GOT3 (cell line): ENCODE measurements around the gene RNF182.
"Not testable (repeated sequence)": the region's sequence is repeated elsewhere in the genome, so short reads cannot be mapped to it uniquely, and the experiment has no call there.

Experiments used
- DNase-seq: peaks from one replicate; lab custom pipeline; 2025; ENCODE audit warnings: mixed read lengths; lab: John Stamatoyannopoulos, UW

The RNF182 gene, protein sequence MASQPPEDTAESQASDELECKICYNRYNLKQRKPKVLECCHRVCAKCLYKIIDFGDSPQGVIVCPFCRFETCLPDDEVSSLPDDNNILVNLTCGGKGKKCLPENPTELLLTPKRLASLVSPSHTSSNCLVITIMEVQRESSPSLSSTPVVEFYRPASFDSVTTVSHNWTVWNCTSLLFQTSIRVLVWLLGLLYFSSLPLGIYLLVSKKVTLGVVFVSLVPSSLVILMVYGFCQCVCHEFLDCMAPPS

DNA sequence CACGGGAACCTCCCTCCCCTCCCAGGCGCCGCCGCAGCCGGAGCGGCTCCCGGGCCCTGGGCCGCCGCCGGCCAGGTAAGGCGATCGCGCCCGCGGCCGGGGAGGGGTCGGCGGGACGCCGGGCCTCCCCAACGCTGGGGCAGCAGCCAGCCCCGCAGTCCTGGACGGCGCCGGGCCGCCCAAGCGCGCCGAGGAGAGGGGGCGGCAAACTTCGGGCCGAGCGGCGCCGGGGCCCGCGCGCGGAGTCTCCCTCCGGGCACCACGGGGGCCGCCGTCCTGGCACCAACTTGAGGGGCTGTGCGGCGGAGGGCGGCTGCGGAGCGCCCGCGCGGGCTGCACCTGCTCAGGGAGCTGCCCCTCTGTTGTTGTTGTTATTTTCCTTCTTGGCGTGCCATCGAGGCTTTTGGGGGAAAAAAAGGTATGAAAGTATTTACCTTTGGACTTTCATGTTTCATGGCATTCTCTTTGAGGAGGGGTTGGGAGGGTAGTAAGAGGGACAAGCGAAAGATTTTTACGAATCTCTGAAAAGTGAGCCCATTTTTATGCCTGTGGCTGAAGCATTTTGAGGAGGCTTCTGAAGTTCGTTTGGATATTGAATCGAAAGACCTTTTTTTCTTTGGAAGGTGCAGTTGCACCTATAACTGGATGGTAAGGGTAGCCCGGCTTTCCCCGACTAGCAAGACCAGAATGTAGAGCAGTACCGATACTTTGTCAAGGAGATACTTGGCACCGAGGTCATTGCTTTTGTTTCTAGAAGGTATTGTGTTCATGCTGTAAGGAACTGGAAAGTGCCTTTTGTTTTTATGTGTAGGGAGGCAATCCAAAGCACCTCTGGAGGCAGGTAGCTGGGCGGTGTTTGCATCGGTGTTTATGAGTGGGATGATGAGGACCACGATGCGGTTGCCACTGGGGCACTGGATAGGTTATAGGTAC lies at the start of gene RNF182:
Gene RNF182, plus strand, starts transcription at position 4 of the 933 bp plus-strand sequence. CDS start 52,168 bp downstream, outside the sequence.
- DNase-seq, result no peak

DNA sequence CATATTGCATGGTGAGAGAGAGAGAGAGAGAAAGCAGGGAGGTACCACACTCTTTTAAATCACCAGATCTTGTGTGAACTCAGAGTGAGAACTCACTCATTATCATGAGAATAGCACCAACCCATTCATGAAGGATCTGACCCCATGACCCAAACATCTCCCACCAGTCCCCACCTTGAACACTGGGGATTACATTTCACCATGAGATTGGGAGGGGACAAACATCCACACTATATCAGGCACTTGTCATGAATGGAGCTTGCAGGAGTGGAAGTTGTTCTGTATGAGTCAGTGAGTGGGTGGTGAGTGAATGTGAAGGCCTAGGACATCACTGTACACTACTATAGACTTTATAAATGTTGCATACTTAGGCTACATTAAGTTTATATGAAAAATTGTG lies 47.7 kb upstream of the RNF182 start:
- DNase-seq, result no peak

DNA sequence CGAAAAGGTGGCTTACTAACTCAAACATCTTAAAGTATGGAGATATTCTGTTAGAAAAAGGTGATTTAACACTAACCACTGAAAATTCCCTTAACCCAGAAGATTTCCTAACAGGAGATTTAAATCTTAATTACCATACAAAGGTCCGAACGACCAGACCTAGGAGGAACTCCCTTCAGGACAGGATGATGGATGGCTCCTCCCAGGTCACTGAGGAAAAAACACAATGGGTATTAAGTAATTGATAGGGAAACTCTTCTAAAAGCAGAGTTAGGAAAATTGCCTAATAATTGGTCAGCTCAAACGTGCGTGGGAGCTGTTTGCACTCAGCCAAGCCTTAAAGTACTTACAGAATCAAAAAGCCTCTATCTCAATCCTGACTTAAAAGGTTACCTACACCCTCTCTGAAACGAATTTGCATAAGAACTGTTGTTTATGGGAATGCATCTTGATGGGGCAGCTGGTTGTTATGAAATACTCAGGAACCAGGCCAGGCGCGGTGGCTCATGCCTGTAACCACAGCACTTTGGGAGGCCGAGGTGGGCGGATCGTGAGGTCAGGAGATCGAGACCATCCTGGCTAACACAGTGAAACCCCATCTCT lies 44.6 kb upstream of the RNF182 start:
- not testable (repeated sequence) for DNase-seq

DNA sequence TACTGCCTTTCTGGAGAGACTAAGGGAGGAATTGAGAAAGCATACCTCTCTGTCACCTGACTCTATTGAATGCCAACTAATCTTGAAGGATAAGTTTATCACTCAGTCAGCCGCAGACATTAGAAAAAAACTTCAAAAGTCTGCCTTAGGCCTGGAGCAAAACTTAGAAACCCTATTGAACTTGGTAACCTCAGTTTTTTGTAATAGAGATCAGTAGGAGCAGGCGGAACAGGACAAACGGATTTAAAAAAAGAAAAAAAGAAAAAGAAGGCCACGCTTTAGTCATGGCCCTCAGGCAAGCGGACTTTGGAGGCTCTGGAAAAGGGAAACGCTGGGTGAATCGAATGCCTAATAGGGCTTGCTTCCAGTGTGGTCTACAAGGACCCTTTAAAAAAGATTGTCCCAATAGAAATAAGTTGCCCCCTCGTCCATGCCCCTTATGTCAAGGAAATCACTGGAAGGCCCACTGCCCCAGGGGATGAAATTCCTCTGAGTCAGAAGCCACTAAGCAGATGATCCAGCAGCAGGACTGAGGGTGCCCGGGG lies 43.1 kb upstream of the RNF182 start:
- no peak for DNase-seq

DNA sequence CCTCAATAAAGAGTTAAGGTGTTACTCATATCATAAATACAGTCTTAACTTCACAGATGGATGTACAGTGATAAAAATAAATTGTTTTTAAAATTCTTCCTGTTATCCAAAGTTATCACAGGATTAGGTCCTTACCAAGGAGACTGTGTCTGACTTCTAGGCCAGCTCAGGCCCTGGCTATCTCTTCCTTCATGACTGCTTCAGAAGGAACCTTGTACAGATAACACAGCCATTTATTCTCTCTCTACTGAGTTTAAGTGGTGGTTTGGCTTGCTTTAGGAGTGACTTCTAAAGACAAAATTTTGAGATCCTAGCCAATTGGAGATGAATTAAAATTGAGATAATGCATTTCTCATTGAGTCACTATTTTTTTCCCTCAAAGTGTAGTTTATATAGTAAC lies 40.8 kb upstream of the RNF182 start:
- DNase-seq, result no peak

DNA sequence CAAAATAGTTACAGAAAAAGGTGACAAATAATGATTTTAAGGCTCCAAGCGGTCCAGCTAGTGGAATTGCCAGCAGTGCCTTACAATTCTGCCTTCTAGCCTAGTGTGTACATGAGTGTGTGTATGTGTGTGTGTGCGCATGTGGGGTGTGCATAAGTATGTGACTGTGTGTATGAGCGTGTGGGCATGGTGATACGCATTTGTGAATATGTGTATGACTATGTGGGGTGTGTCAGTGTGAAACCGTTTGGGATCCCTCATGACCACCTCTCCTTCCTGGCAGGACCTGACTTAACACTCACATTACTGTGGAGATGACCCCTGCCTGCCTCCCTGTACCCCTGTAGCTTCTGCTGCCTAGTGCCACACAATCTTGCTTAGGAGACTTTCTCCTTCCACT lies 40.4 kb upstream of the RNF182 start:
- no peak for DNase-seq

DNA sequence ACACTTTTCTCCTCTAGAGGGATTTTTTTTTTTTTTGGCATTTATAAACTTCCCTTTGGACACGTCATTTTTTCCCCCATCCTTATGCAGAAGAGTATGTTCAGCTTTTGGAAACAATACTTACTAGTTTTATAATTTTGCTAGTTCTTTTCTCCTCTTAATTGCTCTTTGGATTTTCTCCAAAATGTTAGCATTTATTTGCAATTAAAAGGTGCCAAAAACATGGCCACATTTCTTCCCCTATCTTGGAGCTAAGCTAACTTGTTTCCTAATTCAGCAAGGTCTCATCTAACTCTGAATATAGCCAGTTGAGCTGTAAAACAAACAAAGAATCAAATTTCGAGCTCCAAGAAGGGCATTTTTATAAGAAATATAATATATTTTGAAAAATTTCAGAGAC lies 39.2 kb upstream of the RNF182 start:
- DNase-seq, result no peak

DNA sequence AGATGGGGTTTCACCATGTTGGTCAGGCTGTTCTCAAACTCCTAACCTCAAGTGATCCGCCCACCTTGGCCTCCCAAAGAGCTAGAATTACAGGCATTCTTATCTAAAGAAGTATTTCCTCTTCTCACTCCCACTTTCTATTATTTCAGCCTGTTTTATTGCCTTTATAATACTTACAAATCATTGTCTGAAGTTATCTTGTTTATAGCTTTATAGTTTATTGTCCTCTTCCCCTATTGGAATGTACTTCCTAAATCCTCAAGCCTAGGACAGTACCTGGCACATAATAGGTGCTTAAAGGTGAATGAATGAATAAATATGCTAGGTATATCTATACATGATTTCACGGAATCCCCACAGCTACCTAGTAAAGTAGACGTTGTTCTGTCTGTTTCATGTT lies 37.8 kb upstream of the RNF182 start:
- no peak for DNase-seq

DNA sequence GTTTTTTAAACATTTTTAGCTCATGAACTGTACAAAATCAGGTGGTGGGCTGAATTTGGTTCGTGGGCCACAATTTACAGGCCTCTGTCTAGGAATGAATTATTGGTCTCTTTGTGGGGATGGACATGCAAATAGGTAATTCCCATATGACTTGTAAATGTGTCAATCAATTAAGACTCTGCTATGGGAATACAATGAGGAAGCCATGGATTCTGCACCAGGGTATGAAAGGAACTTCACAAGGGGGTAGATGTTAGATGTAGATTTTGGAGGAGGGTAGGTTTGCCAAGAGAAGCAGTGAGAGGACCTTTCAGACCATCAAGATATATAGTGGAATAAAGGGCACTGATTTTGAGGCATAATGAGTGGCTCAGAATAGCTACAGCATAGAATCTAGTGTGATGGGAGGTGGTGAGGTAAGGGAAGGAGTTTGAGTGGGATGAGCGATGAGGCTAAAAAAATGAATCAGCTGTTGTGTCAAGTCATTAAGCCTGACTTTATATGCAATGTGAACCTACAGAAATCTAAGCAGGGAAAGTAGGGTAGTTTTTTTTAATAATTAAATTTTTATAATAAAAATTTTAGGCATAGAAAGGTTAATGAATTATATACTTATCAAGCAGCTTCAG lies 32.6 kb upstream of the RNF182 start:
- no peak for DNase-seq

DNA sequence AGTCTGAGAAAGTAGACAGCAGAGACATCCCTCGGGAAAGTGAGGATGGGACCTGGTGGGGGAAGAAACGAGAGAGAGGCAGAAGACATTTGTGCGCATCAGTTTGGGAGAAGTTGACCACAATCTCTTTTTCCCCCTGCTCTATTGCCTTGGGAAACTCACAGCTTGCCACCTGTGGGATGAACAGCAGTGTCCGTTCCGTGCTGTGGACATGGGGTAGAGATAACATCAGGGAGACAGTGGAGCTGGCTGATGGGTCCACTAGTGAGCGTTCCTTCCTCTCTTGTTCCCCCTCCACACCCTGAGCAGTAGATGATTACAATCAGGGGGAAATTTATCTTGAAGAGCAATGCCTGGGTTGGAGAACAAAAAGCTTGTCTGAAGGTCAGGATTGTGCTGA lies 21.8 kb upstream of the RNF182 start:
- no peak for DNase-seq

DNA sequence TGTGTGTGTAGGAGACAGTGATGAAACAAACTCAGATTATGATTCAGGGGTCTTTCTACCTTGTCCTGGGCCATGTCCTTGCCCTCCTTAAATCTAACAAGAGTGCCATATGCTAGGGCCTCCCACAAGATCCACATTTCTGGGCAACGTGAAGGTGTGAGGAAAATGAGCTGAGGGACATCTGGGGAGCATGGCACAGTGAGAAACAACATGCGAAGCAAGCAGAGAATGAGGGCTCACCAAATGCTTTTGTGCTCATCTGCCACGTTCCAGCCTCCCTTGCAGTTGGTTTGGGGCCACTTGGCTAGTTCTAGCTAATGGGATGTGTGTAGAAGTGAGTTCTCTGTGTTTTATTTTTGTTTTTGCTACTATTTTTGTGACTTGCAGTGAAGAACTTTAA lies 21.4 kb upstream of the RNF182 start:
- no peak for DNase-seq

DNA sequence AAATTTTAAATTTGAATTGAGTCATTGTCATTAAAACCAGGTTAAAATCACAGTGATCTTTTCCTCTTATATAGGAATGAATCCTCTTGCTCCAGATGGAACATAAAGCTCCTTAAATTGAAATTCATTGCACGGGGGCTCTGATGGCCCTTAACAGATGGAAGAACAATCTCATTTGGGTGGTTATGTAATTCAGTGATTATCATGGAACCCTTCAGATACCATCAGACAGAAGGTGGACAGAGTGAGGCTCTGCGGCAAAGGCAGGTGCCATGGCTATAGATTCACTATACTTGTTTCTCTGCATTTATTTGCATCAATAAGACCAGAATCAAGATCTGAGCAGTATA lies 17.8 kb upstream of the RNF182 start:
- DNase-seq, result no peak

DNA sequence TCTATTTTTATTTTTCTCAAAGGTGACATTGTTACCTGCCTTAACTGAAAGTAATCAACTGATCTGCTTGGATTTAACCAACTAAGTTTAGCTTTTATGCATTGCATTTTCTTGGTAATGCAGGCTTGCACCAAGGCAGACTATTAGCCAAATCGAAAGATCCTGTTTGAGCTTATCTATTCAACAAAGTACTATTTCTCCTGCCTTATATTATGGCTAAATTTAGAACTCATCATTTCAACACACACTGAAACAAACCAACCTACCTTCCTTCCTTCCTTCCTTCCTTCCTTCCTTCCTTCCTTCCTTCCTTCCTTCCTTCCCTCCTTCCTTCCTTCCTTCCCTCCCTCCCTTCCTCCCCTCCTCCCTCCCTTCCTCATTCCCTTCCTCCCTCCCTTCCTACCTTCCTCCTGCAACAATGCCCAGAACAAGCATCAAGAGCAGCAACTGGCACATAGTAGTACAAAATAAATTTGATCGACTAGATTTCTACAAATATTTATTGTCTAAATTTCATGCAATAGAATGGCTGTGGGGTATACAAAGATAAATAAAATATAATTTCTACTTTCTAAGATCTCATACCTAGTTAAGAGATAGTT lies 17.0 kb upstream of the RNF182 start:
- DNase-seq, result no peak

DNA sequence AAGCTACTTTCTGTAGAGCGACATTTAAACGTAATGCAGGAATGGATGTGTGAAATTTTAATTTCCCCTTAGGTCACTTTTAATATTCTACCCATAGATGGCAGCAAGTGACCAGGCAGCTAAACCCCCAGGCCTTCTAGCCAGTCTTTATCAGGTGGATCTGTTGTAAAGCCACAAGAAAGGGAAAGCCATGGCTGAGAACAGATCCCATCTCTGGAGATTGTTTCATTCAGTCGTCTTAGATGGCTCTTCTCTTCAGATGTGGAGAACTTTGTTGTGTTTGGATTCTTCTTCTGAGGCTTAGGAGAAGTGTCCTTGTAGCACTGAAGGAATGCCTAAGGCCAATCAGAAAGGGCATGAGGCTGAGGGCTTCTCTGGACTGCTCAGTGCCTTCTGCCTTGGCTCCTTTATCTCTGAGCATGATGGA lies 15.8 kb upstream of the RNF182 start:
- DNase-seq, result no peak

DNA sequence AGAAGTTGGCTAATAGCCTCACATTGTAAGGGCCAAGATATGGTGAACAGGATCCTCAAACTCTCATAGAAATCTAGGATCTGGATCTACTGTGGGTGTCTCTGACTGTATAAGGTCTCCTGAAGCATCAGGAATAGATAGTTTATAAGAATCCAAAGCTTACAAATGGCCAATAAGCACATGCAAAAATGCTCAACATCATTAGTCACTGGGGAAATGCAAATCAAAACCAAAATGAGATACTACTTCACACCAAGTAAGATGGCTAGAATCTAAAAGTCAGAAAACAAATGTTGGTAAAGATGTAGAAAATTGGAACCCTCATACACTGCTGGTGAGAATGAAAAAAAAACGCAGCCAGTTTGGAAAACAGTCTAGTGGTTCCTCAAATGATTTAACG lies 14.3 kb upstream of the RNF182 start:
- DNase-seq, result no peak

DNA sequence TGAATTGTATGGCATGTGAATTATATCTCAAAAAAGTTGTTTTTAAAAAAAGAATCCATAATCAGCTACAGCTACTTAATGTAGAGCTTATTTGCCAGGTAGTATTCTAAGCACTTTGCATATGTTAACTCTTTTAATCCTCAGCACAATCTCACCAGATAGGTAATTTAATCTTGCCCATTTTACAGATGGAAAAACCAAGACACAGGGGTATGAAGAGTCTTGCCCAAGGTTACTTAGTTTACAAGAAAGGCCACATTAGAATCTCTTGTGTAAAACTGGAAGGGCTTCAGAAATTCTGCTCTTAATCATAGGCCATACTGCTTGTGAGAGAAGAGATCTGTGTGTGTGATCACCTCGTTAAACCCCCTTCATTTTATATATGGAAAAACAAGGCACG lies 13.4 kb upstream of the RNF182 start:
- DNase-seq, result no peak

DNA sequence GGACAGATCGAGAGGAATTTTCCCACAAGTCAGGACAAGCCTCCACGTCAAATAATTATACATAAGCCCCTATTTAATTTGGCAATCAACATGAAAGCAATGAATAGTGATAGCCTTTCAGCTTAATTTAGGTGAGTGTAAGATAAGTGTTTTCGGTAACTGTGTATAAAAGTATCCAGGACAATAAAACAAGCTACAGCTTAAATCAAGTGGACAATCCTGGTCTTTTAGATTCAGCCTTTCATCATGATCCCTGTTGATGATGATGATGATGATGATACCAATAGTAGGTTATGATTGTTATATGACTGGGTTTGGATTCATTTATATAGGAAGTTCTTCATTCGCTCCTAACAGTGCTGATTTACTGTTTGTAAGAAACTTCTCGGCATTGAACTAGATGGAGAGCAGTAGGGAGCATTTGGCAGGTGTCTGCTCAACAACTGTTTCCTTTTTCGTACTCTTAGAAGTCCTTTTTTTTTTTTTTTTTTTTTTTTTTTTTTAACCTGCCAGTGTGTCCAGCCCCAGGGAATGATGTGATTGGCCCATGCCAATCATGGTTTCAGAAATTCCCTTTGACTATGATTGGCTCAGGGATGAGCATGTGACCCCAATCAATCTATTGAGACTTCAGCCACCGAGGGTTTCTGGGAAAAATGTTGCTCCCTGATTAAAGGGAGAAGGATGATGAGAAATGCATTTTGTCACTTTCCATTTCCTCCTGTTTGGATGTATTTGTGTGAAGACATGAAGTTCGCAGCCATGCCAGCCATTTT lies 11.3 kb upstream of the RNF182 start:
- DNase-seq, result no peak

DNA sequence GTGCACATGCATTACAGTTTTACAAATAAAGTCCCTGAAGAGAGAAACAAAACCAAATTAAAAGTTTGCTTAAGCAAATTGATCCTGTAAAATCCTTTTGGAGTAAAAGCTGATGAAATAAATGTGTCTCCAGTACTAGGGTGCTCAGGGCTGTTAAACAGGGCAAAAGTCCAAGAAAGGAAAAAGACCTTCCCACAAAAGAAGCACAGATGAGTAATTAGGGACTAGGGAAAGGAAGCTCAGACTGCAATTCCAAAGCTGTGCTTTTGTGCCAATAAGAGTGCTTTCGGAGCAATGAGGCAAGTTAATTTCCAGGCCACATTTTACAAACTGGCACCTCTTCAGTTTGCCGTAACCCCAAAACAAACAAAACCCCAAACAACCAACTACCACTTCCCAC lies 10.4 kb upstream of the RNF182 start:
- no peak for DNase-seq

DNA sequence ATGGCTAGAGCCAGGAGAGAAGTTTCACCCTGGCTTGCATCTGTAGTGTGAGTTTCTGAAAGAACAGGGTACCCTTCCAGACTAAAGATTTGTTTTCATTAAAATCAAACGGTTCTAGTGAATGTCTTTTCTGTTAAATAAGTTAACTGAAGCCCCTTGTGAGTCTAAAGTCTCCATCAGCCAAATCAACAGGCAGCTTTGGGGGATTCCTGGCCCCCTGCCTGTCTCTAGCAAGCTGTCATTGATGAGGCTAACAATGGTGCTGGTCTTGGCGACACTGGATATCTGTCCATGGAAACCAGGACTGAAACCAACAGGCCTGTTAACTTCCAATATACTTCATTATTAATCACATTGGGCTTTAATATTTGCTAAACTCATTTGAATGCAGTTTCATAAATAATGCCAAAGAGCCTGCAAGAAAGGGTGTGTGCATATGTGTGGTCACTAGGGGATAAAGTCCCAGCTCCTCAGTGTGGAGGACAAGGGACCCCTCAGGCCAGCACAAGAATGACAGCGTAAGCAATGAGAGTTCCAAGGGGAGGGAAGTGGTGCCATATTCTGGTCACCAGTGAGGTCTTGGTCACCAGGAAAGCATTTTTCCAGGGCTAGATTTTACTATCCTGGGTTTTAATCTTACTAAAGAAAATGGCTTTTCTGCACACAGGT lies 9.1 kb upstream of the RNF182 start:
- DNase-seq, result no peak

DNA sequence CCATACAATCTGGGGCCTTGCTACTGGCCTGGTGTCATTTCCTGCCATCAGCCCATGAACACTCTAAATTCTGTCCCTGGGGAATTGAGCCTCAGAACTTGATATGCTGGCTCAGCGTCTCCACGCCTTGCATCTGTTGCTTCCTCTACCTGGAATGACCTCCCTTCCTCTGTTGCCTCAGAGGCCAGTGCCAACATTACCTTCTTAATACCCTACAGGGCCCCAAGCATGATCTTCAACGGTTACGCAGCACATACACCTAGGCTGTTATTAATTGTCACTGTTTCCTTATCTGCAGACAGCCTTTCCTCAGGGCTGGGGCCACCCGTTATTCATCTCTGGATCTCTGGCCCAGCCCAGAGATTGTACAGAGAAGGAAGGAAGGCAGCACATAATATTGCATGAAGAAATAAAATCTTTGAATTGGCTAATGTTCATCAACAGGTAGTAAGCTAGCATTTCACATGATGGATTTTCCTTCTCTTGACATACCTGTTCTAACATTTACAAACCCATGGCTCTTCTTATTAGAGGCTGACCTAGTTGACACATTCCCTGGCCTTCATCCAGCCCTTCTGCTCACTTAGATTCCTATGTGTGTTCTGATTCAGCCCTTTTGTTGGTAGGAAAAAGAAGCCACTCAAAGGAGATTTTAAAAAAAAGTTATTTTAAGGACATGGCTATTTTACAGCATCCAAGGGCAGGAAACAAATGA lies 8.4 kb upstream of the RNF182 start:
- DNase-seq, result no peak
